Measurements from ENCODE around the gene EXOC3L4.

The EXOC3L4 gene

DNA sequence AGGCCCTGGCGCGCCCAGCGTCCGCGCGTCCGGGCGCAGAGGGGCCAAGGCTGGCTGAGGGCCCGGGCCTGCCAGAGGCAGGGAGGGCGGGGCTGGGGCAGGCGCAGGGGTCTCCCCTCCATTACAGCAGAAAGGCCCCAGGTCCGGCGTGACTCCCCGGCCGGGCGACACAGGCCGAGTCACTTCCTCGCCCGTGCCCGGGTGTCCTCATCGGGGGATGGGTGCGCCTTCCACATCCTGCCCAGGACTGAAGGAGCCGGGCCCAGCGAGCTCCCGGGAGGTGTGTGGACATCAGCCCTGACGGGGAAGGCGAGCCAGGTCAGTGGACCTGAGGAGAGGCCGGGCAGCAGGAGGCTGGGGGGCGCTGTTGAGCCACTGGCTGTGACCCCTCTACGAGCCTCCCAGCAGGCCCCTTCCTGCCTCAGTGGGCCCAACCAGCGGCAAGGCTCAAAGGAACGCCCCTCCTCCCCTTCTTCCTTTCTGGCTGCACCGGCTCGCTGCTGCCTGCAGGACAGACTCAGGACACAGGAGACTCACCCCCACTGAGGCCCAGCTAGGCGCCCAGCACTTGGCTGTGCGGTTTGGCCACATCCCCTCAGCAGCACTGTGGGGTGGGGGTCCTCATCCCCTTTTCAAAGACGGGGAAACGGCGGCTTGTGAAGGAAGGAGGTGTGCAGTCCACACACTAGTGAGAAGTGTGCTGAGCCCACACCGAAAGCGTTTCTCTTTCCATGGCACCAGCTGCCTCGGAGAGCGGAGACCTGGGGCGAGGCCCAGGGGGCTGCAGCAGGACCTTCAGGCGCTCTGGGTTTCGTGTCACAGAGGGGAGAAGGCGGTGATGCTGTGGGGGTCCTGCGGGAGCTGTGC lies 29.3 kb downstream of the EXOC3L4 start:
- DNase-seq = no peak

DNA sequence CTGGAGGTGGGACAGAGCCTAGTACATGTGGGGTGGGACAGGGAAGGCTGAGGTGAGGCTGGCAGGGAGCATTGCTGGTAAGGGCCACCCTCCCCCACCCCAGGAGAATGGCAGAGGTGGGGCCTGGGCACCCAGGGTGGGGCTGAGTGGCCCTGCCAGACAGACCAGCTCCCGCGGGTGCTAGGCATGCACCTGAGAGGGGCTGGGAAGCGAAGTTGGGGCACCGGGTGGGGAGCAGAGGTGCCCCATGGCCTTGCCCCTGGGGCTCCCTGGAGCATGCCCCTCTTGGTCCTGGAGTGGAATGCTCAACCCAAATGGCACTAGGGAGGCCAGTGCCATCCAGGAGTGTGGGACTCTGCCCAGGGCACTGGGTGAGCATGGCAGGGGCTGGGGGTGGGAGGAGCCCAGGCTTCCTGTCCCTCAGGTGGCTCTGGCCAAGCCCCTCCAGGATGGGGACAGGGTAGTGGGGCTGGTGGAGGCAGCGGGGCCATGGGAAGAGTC lies 30.0 kb downstream of the EXOC3L4 start:
- DNase-seq = no peak

DNA sequence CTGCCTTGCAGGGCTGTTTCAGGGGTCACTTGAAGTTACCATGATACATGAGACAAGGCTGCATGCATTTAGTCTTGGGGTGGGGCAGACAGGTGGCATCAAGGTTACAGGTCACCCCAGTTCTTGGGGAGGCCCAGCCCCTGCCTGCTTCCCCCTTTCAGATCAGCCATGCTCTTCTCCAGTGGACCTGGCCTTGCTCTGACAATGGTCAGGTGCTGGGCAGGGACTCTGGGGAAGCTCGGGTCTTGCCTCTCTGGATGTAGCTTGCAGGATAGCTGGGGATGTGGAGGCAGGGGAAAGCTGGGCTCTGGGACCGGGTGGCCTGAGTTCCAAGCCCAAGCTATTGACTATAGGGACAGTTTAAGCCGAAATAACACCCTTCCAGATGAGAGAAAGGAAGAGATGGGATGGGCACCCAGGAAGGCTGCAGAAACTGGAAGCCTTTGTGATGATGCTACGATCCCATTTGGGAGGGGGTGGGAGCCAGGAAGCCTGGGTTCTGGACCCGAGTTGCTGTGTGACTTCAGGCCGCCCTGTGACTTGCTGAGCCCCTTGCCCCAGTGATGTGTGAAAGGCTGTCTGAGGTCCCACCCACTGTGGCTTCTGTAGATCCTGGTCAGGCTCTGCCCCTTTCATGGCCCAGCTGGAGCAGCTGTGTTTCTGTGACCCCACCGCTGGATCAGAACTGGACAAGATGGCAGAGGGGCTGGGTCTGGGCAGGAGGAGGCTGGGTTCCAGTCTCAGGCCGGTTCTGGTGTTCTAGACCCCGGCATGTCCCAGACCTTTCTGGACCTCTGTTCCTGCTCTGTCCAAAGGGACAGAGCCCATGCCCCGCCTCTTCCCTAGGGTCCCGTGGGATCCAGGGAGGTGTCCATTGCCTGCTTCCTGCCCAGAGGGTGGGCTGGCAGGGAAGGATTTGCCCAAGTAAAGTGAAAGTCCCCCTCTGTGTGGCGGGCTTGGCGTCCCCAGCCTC lies 30.9 kb downstream of the EXOC3L4 start:
- DNase-seq = no peak

DNA sequence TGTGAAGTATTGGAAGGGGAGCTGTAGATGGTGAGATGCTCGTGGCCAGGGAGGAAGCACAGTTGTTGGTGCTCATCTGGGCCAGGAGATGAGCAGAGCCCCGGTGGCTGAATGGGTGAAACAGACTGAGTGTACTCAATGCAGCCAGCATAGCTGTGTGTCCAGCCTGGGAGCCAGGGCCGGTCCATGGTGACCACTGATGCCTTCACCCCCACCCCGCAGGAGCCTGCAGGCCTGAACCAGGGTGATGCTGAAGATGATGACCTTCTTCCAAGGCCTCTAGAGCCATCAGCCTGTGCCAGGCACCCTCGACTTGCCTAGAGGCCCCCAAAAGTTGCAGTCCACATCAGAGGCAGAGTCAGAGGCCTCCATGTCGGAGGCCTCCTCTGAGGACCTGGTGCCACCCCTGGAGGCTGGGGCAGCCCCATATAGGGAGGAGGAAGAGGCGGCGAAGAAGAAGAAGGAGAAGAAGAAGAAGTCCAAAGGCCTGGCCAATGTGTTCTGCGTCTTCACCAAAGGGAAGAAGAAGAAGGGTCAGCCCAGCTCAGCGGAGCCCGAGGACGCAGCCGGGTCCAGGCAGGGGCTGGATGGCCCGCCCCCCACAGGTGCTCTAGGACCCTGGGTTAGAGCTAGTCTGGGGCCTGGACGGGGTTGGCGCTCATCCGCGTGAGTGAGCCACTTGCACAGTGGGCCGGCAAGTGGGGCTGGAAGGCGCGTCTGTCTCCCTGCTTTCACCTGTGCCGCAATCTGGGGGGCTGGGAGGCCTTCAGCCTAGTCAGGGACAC lies 31.8 kb downstream of the EXOC3L4 start:
- no peak for DNase-seq

GRCh38 chr14:103126873-103127304 lies 32.4 kb downstream of the EXOC3L4 start:
- no peak for DNase-seq

DNA sequence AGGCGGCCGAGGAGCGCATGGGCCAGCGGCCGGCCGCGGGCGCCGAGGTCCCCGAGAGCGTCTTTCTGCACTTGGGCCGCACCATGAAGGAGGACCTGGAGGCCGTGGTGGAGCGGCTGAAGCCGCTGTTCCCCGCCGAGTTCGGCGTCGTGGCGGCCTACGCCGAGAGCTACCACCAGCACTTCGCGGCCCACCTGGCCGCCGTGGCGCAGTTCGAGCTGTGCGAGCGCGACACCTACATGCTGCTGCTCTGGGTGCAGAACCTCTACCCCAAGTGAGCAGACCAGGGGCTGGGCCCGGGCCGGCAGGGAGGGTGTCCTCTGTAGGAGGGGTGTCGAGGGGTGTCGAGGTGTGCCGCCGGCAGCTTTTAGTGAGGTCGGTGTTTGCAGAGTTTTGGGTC lies 32.8 kb downstream of the EXOC3L4 start:
- no peak for DNase-seq

DNA sequence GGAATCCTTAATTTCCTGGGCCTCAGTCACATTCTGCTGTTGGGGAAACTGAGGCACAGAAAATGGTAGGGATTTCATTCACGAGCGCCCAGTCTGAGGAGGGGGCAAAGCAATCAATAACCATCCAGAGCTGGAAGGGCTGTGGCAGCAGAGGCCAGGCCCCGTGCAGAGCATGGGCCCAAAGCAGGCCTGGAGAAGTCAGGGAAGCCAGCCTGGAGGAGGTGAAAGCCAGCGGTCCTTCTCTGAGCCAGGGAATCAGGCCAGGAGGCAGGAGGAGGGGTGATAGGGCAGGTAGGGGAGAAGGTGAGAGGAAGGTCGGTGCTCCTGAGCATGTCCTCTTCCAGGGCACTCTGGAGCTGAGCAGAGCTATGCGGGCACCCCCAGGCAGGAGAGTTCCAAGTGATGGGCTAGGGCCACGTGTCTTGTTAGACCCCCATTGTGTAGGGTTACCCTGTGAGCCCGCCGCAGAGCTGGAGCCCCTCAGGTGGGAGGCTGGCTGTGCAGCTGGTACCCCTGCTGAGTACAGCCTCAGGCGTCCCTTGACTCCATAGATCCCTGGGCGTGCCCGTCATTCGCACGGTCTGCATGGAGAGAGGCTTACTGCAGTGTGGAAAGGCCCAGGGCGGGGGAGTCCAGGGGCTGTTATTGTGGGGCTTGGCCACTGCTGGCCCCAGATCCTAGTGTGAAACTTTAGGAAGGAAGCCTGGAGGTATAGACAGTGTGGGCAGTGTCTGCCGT lies 33.5 kb downstream of the EXOC3L4 start:
- no peak for DNase-seq

- DNase-seq = no peak
Observed at GRCh38 chr14:103128631-103129300, 34.2 kb downstream of the EXOC3L4 start.

DNA sequence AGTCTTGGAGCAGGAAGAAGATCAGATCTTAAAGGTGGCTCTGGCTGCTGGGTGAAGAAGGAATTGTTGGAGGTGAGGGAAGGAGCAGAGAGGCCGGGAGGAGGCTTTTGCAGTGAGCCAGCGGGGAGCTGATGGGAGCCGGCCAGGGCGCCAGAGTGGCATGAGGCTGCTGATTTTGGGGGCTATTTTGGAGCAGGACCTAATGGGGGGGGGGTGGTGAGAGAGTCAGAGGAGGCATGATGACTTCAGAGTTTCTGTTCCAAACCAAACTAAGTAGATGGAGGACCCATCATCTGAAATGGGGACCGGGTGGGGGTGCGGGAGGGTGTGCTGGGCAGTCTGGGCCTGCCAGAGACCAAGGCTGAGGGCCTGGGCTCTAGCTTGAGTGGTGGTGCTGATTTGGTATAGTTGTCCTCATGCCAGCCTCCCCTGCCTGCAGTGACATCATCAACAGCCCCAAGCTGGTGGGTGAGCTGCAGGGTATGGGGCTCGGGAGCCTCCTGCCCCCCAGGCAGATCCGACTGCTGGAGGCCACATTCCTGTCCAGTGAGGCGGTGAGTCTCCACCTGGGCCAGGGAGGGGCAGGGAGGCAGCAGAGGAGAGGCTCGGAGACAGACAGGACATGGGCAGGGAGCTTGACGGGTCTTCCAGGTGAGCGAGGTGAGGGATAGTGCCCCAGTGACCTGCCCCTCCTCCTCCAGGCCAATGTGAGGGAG lies 34.9 kb downstream of the EXOC3L4 start:
- no peak for DNase-seq

- no peak for DNase-seq
Observed at GRCh38 chr14:103130017-103130764, 35.7 kb downstream of the EXOC3L4 start.

DNA sequence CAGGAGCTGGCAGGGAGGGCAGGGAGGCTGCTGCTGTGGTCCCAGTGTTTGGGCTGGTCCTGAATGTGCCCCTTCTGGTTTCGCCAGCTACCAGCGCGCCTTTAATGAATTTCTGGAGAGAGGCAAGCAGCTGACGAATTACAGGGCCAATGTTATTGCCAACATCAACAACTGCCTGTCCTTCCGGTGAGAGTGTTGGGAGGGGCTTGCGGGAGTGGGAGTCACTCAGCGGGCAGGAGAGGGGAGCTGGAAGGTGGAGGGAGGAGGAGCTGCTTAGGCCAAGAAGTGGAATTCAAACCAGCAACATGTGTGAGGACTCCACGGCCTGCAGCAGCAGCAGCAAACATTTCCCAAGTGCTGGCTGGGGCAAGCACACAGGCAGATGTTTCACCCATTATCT lies 36.4 kb downstream of the EXOC3L4 start:
- DNase-seq = no peak

- DNase-seq = no peak
Observed at GRCh38 chr14:103131580-103131979, 37.1 kb downstream of the EXOC3L4 start.

DNA sequence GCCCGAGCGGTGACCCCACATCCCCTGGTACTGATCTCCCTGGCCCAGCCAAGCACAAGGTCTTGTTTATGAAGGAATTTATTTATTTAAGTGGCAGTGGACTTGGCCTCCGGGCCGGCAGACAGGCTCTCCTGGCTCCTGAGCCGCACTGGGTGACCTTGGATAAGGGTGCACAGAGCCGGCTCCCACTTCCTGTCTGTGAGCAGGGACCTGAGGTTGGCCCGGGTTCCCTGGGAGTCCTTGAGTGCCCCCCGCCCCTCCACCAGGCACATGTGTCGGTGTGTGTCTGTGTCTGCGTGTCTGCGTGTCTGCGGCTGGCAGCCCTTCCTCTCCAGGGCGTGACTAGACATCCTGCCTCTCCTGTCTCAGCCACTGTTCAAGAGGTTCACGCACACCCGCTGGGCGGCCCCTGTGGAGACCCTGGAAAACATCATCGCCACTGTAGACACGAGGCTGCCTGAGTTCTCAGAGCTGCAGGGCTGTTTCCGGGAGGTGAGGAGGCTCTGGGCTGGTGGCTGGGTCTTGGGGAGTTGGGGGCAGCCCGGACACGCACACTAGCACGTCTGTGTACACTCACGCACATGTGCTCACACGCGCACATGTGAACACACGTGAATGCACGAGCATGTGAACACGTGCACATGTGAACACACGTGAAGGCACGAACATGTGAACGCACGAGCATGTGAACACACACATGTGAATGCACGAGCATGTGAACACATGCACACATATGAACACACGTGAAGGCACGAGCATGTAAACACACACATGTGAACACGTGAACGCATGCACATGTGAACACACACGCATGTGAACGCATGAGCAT lies 38.1 kb downstream of the EXOC3L4 start:
- no peak for DNase-seq

DNA sequence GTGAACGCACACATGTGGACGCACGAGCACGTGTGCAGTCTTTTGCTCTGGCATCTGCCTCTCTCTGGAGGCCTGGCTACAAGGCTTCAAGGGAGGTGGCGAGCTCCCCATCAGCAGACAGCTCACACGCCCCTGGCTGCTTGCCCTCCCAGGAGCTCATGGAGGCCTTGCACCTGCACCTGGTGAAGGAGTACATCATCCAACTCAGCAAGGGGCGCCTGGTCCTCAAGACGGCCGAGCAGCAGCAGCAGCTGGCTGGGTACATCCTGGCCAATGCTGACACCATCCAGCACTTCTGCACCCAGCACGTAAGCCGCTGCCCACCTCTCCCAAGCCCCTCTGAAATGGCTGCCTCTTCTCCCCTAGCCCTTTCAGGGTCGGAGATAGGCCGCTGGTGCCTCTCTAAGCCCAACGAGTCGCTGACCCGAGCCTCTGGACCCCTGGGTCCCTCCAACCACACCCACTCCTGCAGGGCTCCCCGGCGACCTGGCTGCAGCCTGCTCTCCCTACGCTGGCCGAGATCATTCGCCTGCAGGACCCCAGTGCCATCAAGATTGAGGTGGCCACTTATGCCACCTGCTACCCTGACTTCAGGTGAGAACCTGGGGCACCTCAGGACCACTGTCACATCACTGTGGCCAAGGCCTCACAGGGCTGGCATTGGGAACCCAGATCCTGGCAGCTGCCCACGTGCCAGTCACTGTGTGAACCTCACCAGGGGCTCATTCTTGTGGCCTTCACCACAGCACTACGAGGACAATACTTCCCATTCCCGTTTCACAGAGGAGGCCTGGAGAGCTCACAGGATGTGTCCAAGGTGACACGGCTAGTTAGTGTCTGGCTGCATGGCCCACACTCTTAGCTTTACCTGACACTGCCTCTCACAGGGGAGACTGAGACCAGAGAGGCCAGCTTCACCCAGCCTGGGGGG lies 39.0 kb downstream of the EXOC3L4 start:
- no peak for DNase-seq

GRCh38 chr14:103134405-103134804 lies 39.9 kb downstream of the EXOC3L4 start:
- no peak for DNase-seq

DNA sequence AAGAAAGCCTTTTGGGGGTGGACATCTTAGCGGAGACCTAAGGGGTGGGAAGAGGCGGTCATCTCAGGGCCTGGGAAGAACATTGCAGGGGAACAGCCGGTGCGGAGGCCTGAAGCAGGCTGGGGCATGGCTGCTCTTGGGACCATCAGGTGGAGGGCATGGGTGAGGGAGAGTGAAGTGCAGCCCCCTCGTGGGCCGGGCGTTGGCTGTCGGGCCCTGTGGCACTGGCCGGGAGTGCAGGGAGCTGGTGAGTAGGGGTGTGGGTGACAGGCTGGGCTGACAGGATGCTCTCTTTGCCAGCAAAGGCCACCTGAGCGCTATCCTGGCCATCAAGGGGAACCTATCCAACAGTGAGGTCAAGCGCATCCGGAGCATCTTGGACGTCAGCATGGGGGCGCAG lies 40.4 kb downstream of the EXOC3L4 start:
- no peak for DNase-seq

DNA sequence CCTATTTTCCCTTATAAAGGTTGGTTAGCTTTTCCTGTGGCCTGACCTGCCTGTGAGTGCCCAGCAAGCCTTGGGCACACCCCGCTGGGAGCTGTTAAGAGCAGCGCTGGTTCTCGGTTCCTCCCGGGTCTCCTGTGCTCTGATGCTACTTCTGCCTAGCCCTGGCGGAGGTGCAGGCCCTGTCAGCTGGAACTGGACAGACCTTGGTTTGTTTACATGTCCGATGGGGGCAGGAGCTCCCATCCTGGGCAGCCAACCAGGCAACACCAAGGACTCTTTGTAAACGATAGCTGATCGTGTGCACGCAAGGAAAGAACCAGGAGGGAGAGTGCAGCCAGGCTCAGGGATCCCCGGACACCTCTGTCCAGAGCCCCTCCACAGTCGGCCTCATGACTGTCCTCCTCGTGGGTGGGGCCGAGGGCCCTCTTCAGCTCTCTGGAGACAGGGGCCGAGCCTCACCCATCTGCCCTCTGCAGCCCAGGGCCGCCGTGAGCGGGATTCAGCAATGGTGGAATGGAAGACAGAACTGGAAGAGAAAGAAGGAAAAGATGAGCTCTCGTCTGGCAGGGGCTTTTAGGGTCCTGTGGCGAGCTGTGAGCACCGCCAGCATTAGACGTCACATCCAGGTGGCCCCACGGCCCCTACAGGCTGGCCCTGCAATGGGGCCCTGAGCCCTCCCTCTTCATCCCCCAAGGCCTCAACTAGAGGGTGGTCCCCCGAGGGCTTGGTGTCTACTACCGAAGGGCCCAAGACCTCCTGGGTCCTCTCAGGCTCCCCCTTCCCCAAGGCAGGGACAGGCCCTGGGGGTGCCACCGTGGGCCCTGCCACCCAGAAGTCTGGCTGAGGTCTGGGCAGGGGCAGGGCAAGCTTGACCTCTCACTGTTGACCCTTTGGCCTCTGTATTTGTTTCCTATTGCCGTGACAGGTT lies 41.1 kb downstream of the EXOC3L4 start:
- no peak for DNase-seq
